Suppressor macrophage (primary cell): ENCODE results near the gene PDLIM7.

Experiments used
- DNase-seq, 4 experiments: peaks; one replicate each; pipeline ENCODE4 v3.0.0-alpha.2; 2020 to 2022

Gene PDLIM7

DNA sequence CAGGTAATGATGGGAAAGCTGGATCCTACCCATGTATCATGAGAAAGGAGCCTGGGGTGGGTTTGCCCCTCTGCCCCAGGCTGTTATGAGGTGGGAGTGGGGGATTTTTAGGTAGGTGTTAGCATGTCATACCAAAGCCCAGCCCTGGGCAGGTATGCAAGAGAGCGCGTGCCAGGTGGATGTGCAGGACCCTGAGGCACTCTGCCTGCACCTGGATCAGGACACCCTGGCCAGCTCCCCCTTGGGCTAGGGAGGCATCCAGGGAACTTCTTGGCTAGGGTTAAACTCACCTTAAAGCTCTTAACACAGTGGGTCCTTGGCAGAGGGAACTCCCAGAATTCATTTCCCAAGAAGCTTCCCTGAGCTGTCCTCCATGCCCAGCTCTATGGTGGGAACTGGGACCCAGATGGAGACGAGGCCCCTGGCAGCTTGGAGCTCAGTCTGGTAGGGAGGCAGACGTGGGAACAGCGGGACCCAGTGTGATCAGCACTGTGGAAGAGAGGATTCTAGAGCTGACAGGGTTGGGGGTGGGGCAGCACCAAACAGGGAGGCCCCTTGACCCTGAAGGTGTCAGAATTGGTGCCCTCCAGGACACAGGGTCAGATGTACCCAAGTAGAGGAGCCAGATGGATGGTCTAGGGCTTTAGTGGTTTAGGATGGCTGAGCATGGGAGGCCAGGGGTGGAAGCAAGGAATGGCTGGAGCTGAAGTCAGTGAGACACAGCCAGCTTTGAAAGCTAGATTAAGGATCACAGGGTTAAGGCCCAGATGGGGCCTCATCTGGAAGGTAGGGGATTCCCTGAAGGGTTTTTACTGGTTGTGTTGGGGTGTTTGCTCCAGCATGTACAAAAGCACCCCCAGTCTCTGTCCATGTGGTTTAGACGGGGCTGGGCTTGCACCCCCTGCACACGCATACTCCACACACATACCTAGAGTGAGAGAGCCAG is 53.0 kb downstream of the PDLIM7 start:
- no peak for DNase-seq

DNA sequence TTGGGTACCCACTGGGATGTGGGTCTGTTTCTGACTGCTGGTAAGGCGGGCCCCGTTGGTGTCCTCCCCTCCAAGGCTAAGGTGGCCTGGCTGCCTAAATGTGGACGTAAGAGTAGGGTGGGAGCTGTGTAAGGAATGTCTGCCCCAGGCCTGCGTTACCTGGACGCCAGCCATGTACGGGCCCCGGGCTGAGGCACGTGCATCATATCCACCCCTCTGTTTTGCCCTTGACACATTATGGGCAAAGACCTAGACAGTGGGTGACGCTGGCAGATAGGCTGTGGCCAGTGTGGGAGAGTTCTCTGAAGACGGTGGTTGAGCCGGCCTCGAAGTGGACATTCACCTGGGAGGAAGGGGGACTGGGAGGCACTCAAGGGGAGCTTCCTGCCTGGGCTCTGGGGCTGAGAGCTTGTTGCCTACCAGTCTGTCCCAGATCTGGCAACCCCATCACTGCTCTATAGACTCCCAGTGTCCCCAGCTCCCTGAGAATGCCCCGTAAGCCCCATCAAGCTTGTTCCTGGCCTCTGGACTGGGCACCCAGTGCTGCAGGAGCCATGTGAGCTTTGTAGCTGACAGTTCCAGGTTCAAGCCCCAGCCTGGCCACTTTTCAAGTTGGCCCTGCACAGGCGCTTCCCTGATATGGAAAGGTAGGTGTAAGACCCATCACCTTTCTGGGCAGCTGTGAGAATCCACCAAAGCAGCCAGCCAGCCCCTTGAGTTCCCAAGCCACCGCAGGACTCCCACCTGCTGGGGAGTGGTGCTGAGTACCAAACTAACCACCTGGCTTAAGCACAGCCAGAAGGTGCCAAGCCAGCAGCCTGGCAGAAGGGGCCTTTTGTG is 54.0 kb downstream of the PDLIM7 start:
- DNase-seq = no peak

DNA sequence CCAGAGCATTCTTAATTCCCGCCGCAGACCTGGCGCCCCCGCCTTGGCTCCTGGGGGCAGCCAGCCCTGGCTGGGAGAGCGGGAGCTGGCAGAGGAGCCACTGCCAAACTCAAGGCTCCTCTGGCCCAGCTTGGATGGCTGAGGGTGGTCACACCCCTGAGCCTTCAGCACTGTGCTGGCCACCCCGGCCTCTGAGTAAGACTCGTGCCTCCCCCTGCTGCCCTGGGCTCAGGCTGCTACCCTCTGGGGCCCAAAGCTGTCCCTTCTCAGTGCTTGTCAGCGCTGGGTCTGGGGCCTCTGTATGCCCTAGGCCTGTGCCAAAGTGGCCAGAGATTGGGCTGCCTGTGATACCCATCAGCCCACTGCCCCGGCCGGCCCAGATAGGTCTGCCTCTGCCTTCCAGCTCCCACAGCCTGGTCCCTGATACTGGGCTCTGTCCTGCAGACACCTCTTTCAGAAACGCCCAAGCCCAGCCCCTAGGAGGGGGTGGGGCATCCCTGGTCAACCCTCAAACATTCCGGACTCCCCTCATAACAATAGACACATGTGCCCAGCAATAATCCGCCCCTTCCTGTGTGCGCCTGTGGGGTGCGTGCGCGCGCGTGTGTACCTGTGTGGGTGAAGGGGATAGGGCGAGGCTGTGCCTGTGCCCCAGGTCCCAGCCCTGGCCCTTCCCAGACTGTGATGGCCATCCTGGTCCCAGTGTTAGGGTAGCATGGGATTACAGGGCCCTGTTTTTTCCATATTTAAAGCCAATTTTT is 55.2 kb downstream of the PDLIM7 start:
- no peak for DNase-seq

DNA sequence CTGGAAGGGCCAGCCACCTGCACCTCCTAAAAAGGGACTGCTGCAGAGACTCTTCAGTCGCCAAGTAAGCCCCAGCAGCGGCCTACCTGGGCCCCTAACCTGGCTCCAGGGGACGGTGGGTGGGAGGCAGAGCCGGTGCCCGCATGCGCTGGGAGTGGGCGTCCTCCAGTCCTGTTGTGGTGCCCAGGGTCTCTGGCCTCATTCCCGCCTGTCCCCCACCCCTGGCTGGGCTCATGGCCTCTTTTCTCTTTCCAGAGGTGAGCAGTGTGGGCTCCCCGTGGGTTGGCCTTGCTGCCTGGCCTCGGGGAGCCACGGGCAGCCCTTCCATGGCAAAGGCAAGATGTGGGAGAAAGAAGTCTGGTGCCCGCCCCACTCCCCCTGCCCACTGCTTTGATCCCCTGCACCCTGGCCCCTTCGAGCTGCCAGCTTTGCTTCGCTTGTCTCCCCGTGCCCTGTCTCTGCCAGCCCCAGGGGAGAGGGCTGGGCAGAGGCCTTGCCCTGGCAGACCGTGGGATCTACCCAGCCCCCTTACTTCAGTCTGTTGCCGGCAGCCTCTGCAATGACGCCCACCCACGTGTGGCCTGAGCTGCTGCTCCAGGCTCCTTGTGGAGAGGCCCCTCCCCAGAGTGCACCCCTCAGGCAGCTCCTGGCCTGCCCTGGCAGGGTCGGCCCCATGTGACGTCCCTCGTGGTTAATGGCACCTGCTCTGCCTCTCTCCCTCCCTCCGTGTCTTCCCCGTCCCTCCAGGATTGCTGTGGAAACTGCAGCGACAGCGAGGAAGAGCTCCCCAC is 56.2 kb downstream of the PDLIM7 start:
- DNase-seq = no peak

DNA sequence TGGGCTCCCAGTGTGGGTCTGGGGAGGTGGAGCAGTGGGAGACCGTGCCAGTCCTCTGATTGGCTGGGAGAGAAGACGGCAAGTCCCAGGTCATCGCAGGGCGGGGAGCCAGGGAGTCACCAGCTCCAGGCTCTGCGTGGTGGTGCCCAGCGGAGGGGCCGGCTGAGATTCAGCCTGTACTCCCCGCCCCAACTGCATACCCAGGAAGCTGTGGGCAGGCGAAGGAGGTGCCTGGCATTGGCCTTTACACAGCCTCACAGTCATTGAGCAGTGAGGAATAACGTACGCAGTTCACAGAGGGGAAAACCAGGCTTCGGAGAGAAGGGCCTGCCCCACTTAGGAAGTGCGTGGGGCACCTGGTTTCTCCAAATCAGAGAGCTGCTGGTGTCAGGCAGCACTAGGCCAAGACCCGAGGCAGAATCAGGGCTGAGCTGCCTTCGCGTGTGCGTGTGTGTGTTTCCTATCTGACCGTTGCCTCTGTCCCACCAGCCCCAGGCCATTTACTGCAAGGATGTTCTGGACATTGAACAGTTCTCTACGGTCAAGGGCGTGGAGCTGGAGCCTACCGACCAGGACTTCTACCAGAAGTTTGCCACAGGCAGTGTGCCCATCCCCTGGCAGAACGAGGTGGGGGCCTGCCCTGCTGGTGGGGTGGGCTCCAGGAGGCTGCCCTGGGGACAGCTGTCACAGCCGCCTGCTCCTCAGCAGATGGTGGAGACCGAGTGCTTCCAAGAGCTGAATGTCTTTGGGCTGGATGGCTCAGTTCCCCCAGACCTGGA is 57.0 kb downstream of the PDLIM7 start:
- no peak for DNase-seq

DNA sequence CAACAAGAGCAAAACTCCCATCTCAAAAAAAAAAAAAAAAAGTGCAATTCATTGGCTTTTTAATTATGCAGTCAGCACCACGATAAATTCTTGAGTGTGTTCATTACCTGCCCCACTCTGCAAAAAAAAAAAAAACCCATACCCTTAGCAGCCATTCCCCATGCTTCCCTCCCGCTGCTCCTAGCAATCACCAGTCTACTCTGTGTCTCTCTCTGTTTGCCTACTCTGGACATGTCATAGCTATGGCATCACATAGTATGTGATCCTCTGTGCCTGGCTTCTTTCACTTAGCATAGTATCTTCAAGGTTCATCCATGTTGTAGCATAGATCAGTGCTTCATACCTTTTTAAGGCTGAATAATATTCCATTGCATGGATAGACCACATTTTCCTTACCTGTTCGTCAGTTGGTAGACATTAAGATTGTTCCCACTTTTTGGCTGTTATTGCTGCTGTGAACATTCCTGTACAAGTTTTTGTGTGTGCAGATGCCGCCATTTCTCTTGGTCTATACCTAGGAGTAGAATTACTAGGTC is 57.8 kb downstream of the PDLIM7 start:
- DNase-seq = no peak

DNA sequence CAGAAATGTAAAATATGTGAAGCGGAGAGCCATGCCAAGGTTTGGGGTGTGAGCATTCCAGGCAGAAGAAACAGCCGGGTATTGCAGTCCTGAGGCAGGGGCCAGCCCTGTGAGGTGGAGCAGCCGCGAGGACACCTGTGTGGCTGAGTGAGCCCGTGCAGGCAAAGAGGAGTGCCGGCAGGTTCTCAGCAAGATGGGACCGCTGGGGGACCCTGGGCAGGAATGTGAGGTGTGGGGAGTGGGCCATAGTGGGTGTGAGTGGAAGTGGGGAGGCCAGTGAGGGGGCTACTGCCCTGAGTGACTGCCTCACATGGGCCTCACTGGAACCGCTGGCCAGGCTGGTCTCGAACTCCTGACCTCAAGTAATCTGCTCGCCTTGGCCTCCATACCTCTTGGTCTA is 58.9 kb downstream of the PDLIM7 start:
- no peak for DNase-seq

DNA sequence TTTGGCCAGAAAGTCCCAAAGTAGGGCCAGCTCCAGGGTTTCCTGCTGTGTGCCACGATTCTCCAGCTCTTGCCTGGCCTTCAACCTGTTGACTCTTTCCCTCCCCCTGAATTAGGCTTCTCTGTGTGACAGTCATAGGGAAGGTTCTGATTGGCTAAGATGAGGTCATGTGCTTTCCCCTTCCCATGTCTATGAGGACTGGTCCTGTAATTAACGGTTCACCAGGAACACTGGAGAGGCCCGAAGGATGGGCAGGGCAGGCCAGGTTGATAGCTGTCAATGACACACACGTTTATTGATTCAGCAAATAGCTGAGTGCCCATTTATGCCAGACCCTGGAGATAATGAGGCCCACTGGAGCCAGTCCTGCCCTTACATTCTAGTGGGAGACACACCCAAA is 59.8 kb downstream of the PDLIM7 start:
- no peak for DNase-seq

DNA sequence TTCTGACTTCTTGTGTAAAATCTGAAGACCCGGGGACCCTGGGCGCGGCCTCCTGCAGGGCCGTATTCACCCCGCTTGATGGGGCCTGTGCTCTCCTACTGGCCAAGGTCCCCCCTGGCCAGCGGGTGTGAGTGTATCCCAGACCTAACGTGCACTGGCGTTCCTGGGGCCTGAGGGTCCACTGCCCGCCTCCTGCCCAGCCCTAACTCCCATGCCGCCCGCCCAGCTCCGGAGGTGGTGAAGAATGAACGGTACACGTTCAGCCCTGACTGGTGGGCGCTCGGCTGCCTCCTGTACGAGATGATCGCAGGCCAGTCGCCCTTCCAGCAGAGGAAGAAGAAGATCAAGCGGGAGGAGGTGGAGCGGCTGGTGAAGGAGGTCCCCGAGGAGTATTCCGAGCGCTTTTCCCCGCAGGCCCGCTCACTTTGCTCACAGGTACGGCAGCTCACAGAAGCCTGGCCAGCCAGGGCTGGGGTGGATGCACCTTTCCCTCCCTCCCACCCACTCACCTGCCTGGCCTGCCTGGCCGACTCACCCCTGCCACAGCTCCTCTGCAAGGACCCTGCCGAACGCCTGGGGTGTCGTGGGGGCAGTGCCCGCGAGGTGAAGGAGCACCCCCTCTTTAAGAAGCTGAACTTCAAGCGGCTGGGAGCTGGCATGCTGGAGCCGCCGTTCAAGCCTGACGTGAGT is 61.4 kb downstream of the PDLIM7 start:
- no peak for DNase-seq

DNA sequence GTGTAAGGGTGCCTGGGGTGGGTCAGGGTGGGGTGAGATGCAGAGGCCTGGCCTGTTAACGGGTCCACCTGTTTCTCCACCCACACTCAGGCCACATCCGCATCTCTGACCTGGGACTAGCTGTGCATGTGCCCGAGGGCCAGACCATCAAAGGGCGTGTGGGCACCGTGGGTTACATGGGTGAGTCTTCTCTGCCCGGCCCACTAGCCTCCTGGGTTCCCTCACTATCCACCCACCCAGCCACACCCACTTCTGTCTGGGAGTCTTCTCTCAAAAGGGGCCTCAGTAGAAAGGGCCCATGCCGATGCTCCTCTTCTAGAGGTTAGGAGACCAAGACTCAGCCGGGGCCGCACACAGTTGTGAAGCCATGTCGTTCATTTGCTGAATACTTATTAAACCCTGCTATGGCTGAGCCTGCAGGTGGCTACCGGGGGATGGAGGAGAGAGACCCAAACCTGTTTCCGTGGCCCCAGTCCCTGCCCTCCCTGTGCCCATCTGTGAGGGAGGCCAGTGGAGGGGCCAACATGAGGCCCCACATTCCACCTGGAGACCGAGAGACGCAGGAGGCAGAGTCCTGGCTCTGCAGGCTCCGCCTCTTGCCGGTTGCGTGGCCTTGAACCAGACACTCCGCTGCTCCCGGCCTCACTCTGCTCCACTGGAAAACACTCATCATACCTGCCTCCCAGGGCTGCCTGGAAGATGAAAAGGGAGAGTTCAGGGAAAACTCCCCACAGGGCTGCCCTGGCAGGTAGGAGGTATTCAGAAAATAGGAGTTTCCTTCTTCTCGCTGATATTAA is 62.3 kb downstream of the PDLIM7 start:
- DNase-seq = no peak

DNA sequence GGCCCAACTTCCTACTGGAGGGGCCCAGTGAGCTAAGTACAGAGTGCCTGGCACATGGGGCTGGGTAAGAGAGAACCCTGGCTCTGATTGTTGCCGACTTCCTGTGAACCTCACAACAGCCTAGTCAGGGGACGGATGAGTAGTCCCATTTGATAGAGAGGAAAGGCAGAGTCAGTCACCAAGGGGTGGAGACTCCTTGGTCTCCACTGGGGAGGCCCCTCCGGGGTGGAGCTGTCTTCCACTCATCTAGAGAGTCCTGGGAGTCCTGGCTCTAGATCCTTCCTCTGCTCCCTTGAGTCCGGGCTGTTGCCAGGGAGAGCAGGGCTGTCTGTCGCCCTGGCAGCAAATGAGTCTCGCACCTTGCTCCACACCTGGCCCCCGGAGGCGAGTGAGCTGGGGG is 63.0 kb downstream of the PDLIM7 start:
- no peak for DNase-seq

DNA sequence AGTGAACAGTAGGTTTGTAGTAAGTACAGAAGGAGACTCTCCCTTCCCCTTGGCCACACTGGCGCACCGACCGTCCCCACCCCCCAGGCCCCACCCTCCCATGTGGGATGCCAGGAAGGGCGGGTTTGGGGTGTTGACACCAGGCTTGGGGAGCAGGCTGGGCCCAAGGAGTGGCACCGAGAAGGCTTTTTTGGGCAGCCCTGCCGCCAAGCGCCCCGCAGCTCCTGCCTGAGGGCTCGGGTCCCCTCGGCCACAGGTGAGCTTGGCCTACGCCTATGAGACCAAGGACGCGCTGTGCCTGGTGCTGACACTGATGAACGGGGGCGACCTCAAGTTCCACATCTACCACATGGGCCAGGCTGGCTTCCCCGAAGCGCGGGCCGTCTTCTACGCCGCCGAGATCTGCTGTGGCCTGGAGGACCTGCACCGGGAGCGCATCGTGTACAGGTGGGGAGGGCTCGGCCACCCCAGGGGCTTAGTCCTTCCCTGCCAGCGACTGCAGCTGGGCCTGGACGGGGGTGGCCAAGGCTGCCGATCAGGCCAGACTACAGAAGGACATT is 63.7 kb downstream of the PDLIM7 start:
- no peak for DNase-seq
